GM04504 (cell line): Measurements from ENCODE around the gene IRX5.

Experiments used
- DNase-seq: peaks from one replicate; pipeline ENCODE4 v3.0.0-alpha.2; 2012; ENCODE audit warnings: low read depth

Gene IRX5

GRCh38 chr16:54952195-54952594 is 21.5 kb downstream of the IRX5 start:
- no peak for DNase-seq

GRCh38 chr16:54953461-54953860 is 22.8 kb downstream of the IRX5 start:
- no peak for DNase-seq

- no peak for DNase-seq
Measured at GRCh38 chr16:54954220-54954619, 23.6 kb downstream of the IRX5 start.

GRCh38 chr16:54955757-54956156 is 25.1 kb downstream of the IRX5 start:
- no peak for DNase-seq

GRCh38 chr16:54957403-54958166 is 26.9 kb downstream of the IRX5 start:
- DNase-seq: no peak

GRCh38 chr16:54962045-54962444 is 31.4 kb downstream of the IRX5 start:
- DNase-seq: no peak

GRCh38 chr16:54964239-54964638 is 33.6 kb downstream of the IRX5 start:
- no peak for DNase-seq

GRCh38 chr16:54965464-54965863 is 34.8 kb downstream of the IRX5 start:
- DNase-seq: no peak

GRCh38 chr16:54968011-54968410 is 37.3 kb downstream of the IRX5 start:
- no peak for DNase-seq

- DNase-seq: no peak
Measured at GRCh38 chr16:54968784-54969183, 38.1 kb downstream of the IRX5 start.

GRCh38 chr16:54970016-54970415 is 39.4 kb downstream of the IRX5 start:
- no peak for DNase-seq

- no peak for DNase-seq
Measured at GRCh38 chr16:54974367-54974766, 43.7 kb downstream of the IRX5 start.

- DNase-seq: no peak
Measured at GRCh38 chr16:54976651-54977200, 46.1 kb downstream of the IRX5 start.

- DNase-seq: no peak
Measured at GRCh38 chr16:54977211-54977610, 46.5 kb downstream of the IRX5 start.

- no peak for DNase-seq
Measured at GRCh38 chr16:54980821-54981220, 50.2 kb downstream of the IRX5 start.
